Left lung (tissue), 10 donors: Measurements from ENCODE around the gene DNAH3. TPM values are rescaled to one million over a fixed set of nuclear protein-coding genes. Genes with fewer than 3 reads are reported as not detected.

ENCODE experiments used
- ATAC-seq: fragments of 200-7000 bp; cut with Tn5 transposase; one replicate; pipeline ENCODE4 v1.9.1; 2020; ENCODE audit warnings: moderate library complexity
- DNase-seq, 4 donors: peaks; one replicate each; pipeline ENCODE4 v3.0.0-alpha.2; 2013 to 2020
- H3K27ac ChIP-seq, 2 donors: fragments of 200-600 bp; sonication (generic) in 1 of 2; one replicate each; pipeline versions ENCODE4 v1.5.0 to v1.8.0; 2020 to 2021
- H3K27me3 ChIP-seq, 2 donors: fragments of 200-600 bp; sonication (generic) in 1 of 2; one replicate each; pipeline versions ENCODE4 v1.5.0 to v1.8.0; 2020 to 2021
- H3K36me3 ChIP-seq, 2 donors: fragments of 200-600 bp; sonication (generic) in 1 of 2; one replicate each; pipeline versions ENCODE4 v1.5.0 to v1.8.0; 2020 to 2021
- H3K4me1 ChIP-seq, 2 donors: fragments of 200-600 bp; one replicate each; pipeline ENCODE4 v1.8.0; 2021
- H3K4me3 ChIP-seq, 2 donors: fragments of 200-600 bp; sonication (generic) in 1 of 2; one replicate each; pipeline versions ENCODE4 v1.5.0 to v1.8.0; 2020 to 2021; ENCODE audit warnings: mild to moderate bottlenecking in 1 of 2
- H3K9me3 ChIP-seq, 2 donors: fragments of 200-600 bp; sonication (generic) in 1 of 2; one replicate each; pipeline versions ENCODE4 v1.5.0 to v1.8.0; 2020 to 2021
- intact Hi-C, 2 donors: fragments of 100-400 bp; cut with DNase I; formaldehyde crosslinking; loops; one replicate each; pipeline versions ENCODE4 v1.11.2 to v1.14.2; 2022
- polyA plus RNA-seq, 6 donors: library from polyadenylated mRNA; unstranded; fragments of 120-200 nt; gene quantifications; one replicate each; pipeline ENCODE4 v1.2.1, GENCODE V29; 2013; ENCODE audit not compliant: insufficient read length in 6 of 6
- total RNA-seq, 2 donors: library from RNA; stranded (reverse); fragmentation: NEBNext Ultra II Directional; extraction: Animal tissue kit (Norgen Biotek cat#: 25700); gene quantifications; one replicate each; pipeline ENCODE4 v1.2.1, GENCODE V29; 2021
- TF ChIP-seq, protein P1 (sequence below), 2 donors: fragments of 200-600 bp; sonication (generic) in 1 of 2; IDR thresholded peaks; one replicate each; pipeline versions ENCODE4 v1.5.0 to v1.8.0; 2021; ENCODE audit warnings: antibody characterized with exemption in 2 of 2
- donor health status: DM: no; HTN: yes; CAD: no.
- donor health status: DM: no; HTN: no; CAD: no.

DNAH3 gene
- total and polyA plus RNA-seq, 8 donors: 0.88 to 6.4 (median 3.2) TPM; not detected in 1

- no peaks in the 10 kb centered on the region for H3K9me3 ChIP-seq
- TF ChIP-seq, protein P1, sequence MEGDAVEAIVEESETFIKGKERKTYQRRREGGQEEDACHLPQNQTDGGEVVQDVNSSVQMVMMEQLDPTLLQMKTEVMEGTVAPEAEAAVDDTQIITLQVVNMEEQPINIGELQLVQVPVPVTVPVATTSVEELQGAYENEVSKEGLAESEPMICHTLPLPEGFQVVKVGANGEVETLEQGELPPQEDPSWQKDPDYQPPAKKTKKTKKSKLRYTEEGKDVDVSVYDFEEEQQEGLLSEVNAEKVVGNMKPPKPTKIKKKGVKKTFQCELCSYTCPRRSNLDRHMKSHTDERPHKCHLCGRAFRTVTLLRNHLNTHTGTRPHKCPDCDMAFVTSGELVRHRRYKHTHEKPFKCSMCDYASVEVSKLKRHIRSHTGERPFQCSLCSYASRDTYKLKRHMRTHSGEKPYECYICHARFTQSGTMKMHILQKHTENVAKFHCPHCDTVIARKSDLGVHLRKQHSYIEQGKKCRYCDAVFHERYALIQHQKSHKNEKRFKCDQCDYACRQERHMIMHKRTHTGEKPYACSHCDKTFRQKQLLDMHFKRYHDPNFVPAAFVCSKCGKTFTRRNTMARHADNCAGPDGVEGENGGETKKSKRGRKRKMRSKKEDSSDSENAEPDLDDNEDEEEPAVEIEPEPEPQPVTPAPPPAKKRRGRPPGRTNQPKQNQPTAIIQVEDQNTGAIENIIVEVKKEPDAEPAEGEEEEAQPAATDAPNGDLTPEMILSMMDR (IDR thresholded peaks at IDR 0.05): no peak
- H3K27ac ChIP-seq: peak within 1 kb of the TSS; percentile 97 to 98
- DNase-seq: peak; percentile 98 to 100 (median 98)
- peaks cover 0 to 9% of the 10 kb centered on the region in 2 donors for H3K36me3 ChIP-seq
- intact Hi-C loops: no loop called here
- H3K4me1 ChIP-seq: peaks cover 38 to 80% of the 10 kb centered on the region in 2 donors
- peak; percentile 87 for ATAC-seq
- H3K27me3 ChIP-seq: no peaks in the 10 kb centered on the region
- peak within 1 kb of the TSS; percentile 64 to 68 for H3K4me3 ChIP-seq
Observed at GRCh38 chr16:20900299-20901067, 250.2 kb downstream of the DNAH3 start, which contains the start of the genes DCUN1D3 and LYRM1. Gene DCUN1D3, minus strand, starts transcription at chr16:20900358. Its CDS starts 37,820 bp downstream, at chr16:20862538. Gene LYRM1, plus strand, starts transcription at chr16:20900771. Its CDS starts 14,785 bp downstream, at chr16:20915556.

- ATAC-seq: peak; percentile 1
- peaks cover 0 to 13% of the 10 kb centered on the region in 2 donors for H3K36me3 ChIP-seq
- peak in 2 of 4 donors; percentile 50 to 79 for DNase-seq
- peak overlapping the region; percentile 64 to 68 for H3K4me3 ChIP-seq
- intact Hi-C loops: no loop called here
- H3K4me1 ChIP-seq: peaks cover 30 to 78% of the 10 kb centered on the region in 2 donors
- no peaks in the 10 kb centered on the region for H3K27me3 ChIP-seq
- TF ChIP-seq, protein P1 (IDR thresholded peaks at IDR 0.05): no peak
- H3K27ac ChIP-seq: peak overlapping the region; percentile 97 to 98
- H3K9me3 ChIP-seq: no peaks in the 10 kb centered on the region
Observed at GRCh38 chr16:20899477-20900298, 251.0 kb downstream of the DNAH3 start.

- Histone ChIP-seq H3K27ac (peak overlapping the region; percentile 97 to 98), H3K27me3 (no peaks in the 10 kb centered on the region), H3K4me3 (peak overlapping the region; percentile 64 to 68), H3K9me3 (no peaks in the 10 kb centered on the region), H3K36me3 (peaks cover 0 to 19% of the 10 kb centered on the region in 2 donors), H3K4me1 (peaks cover 29 to 74% of the 10 kb centered on the region in 2 donors)
- TF ChIP-seq, protein P1 (IDR thresholded peaks at IDR 0.05): no peak
- intact Hi-C loops: no loop called here
- DNase-seq: peak in 1 of 4 donors; percentile 25
- ATAC-seq: no peak
Observed at GRCh38 chr16:20899071-20899470, 251.6 kb downstream of the DNAH3 start.

DNA sequence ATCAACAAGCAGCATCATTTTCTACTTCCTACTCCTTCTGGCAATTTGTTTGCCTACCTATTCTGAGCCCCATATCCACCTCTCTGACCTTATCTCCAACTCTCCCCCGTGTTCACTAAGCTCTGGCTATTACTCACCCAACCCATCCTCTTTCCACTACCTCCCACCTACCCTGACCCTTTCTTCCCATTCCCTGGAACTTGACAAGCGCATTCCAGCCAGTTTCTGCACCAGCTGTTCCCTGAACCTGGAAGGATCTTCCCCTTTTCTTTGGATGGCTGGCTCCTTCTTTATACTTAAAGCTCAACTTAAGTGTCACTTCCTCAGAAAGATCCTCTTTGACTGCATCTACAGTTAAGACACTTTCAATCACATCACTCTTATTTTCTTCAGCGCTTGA is 252.7 kb downstream of the DNAH3 start:
- Histone ChIP-seq H3K27ac (peak overlapping the region in 1 of 2 donors; percentile 97), H3K4me1 (peaks cover 25 to 69% of the 10 kb centered on the region in 2 donors), H3K4me3 (peak overlapping the region in 1 of 2 donors; percentile 64), H3K27me3 (no peaks in the 10 kb centered on the region), H3K9me3 (no peaks in the 10 kb centered on the region), H3K36me3 (peaks cover 0 to 31% of the 10 kb centered on the region in 2 donors)
- no peak for DNase-seq
- TF ChIP-seq, protein P1 (IDR thresholded peaks at IDR 0.05): no peak
- intact Hi-C loops: no loop called here
- ATAC-seq: no peak
